ENCODE data around the gene IL1R2.
A peak's percentile ranks its signal among the peaks of the same experiment; 100 is the strongest.

IL1R2 gene

GRCh38 chr2:102024410-102024809, 32.6 kb downstream of the IL1R2 start:
- DNase-seq, result no peak

- no peak for DNase-seq
These were observed 33.3 kb downstream of the IL1R2 start for GRCh38 chr2:102025016-102025501.

GRCh38 chr2:102025583-102026267, 34.0 kb downstream of the IL1R2 start:
- DNase-seq, result no peak

- no peak for DNase-seq
These were observed 35.5 kb downstream of the IL1R2 start for GRCh38 chr2:102027036-102027980.

- DNase-seq, result peak in 1 of 5 donors; percentile 19
These were observed 36.7 kb downstream of the IL1R2 start for GRCh38 chr2:102028470-102028869.

GRCh38 chr2:102029405-102029804, 37.6 kb downstream of the IL1R2 start:
- DNase-seq, result no peak

GRCh38 chr2:102029952-102030351, 38.2 kb downstream of the IL1R2 start:
- DNase-seq, result peak in 1 of 5 donors; percentile 23

GRCh38 chr2:102030502-102030854, 38.7 kb downstream of the IL1R2 start:
- DNase-seq, result no peak

- DNase-seq, result no peak
These were observed 39.2 kb downstream of the IL1R2 start for GRCh38 chr2:102030855-102031527.

- no peak for DNase-seq
These were observed 40.7 kb downstream of the IL1R2 start for GRCh38 chr2:102032368-102033030.

- peak in 1 of 5 donors; percentile 31 for DNase-seq
These were observed 41.4 kb downstream of the IL1R2 start for GRCh38 chr2:102033031-102033749.

- no peak for DNase-seq
These were observed 42.3 kb downstream of the IL1R2 start for GRCh38 chr2:102033750-102034682.

- no peak for DNase-seq
These were observed 43.2 kb downstream of the IL1R2 start for GRCh38 chr2:102034683-102035548.

GRCh38 chr2:102037681-102038080, 45.9 kb downstream of the IL1R2 start:
- DNase-seq, result no peak

- no peak for DNase-seq
These were observed 48.5 kb downstream of the IL1R2 start for GRCh38 chr2:102040229-102040628.

- DNase-seq, result no peak
These were observed 49.6 kb downstream of the IL1R2 start for GRCh38 chr2:102041351-102041750.

GRCh38 chr2:102042196-102043081, 50.7 kb downstream of the IL1R2 start:
- no peak for DNase-seq

GRCh38 chr2:102043560-102043959, 51.8 kb downstream of the IL1R2 start:
- no peak for DNase-seq

Measured in T-helper 1 cell (primary cell).